ENCODE results near the gene CLDN15.

The CLDN15 gene

DNA sequence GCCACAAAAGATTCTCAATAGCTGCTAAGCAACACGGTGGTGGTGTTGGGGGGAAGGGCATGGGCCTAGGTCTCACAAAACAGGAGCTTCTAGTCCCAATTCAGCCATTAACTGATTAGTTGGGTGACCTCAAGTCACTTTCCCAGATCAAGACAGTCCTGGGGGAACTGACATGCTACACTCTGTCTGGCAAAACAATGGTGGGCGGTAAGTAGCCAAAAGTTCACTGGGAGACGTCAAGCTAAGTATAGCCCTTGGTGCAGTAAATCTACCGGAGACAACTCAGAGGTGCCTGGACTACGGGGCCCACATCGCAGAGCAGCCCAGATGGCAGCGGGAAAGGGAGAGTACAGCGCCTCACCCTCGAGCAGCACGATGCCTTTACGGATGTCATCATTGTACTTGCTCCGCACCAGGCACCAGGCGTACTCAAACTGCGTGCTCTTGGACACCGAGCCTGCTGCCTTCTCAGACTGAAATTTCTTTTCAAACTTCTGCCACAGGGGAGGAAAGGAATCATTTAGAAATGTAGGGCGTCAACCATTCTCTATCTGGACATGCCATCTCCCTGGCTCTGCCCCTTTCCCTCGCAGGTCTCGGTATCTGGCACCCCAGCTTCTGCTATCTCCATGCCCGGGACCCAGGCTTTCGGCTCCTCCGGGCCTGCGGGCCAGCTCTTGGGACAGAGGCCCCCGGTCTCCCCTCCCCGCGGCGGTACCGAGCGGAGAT lies 6.2 kb upstream of the CLDN15 start:
- no peak for DNase-seq

DNA sequence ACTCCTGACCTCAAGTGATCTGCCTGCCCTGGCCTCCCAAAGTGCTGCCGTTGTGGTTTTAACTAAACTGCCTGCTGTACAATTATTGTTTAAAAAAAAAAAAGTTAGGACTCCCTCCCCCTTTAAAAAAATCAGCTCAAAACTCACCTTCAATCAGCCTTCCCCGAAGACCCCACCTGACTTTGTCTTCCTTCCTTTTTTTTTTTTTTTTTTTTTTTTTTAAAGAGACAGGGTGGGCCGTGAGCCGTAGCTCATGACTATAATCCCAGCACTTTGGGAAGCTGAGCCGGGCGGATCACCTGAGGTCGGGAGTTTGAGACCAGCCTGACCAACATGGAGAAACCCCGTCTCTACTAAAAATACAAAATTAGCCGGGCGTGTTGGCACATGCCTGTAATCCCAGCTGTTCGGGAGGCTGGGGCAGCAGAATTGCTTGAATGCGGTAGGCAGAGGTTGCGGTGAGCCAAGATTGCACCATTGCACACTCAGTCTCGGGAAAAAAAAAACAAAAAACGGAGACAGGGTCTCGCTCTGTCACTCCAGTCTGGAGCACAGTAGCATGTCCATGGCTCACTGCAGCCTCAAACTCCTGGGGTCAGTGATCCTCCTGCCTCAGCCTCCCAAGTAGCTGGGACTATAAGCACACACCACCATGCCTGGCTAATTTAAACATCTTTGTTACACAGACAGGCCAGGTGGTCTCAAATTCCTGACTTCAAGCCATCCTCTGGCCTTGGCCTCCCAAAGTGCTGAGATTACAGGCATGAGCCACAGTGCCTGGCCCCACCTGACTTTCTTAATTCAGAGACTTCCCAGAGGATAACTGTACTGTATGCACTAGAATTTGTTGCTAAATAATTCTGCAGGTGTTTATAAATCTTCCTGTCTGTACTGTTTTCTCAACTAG lies 4.1 kb upstream of the CLDN15 start:
- DNase-seq = no peak

DNA sequence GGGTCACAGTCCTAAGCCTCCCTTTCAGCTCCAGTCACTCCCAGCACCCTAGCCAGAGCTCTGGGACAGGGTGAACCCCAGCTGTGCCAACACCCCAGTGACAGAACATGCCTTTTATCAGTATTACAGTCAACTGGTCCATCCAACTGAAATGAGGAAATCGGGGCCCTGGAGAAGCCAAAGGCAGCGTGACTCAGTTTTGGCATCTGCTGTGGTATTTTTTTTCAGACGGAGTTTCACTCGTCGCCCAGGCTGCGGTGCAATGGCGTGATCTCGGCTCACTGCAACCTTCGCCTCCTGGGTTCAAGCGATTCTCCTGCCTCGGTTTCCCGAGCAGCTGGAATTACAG lies 3.4 kb upstream of the CLDN15 start:
- no peak for DNase-seq

DNA sequence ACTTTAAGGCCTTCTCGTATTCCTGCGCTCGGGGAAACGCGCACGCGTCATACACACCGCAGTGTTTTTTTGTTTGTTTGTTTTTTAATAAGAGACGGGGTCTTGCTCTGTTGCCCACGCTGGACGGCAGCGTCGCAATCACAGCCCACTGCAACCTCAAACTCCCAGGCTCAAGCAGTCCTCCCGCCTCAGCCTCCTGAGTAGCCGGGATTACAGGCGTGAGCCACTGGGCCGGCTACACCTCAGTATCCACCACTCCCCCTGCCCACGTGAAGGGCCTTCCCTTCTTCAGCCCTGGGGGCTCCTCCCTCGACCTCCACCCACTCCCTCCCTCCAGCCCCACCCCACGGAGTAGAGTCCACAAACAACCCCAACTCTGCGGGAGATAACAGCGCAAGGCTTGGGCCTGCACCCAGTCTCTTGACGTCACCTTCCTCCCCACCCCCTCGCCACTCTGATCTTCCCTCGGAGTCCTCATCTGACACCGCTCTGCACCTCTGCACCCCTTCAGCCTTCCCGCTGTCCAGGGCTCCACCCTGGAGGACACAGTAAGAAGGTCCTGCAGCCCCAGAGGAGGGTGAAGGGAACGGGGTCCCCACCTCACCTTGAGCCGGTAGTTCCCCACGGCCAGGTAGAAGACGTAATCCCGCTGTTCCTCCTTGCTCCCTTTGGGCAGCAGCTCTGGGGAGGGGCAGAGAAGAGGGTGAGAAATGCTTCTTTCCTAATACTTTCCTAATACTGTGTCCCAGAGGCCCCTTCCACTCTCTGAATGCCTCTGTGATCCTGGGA lies 2.8 kb upstream of the CLDN15 start:
- no peak for DNase-seq

DNA sequence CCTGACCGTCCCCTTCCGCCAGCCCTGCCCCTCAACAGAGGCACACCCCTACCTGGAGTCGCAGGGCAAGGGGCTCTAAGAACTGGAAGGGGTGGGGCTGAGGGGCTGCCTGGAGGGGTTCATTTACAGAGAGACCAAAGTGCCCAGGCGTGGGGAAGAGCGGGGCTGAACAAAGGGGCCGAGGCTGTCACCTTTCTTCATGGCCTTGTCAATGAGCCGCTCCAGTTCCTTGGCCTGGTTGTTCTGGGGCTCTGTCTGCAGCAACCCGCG lies 2.3 kb upstream of the CLDN15 start:
- DNase-seq = no peak

DNA sequence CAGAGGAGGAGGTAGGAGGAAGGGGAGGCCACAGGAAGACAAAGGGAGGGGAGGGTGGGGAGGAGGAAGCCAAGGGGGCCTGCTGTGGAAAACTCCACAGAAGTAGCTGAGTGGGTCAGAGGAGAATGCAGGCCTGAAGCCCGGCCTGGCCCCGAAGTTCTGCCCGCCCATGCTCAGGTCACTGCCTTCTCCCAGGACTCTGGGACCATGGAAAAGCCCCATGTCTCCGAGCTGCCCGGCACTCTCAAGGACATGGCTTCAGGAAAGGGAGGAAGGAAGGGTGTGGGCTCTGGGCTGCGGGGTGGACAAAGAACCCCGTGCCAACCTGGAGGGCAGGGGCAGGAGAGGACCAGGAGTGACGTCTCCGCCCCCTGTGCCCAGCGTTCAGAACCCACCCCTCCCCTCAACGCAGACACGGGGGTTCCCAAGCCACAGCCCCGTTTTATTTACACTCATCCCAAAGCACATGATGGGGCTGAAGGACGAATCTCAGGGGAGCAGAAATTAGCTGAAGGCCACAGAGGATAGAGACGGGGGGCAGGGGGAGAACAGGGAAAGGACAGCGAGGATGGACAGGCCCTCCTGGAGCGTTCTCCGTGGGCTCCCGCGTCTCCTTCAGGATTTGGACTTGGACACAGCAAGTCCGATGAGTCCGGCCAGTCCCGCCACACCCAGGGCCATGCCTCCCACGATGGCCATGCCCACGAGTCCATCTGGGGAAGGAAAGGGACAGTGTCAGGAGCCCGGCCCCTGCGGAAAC lies 1.8 kb upstream of the CLDN15 start:
- no peak for DNase-seq

DNA sequence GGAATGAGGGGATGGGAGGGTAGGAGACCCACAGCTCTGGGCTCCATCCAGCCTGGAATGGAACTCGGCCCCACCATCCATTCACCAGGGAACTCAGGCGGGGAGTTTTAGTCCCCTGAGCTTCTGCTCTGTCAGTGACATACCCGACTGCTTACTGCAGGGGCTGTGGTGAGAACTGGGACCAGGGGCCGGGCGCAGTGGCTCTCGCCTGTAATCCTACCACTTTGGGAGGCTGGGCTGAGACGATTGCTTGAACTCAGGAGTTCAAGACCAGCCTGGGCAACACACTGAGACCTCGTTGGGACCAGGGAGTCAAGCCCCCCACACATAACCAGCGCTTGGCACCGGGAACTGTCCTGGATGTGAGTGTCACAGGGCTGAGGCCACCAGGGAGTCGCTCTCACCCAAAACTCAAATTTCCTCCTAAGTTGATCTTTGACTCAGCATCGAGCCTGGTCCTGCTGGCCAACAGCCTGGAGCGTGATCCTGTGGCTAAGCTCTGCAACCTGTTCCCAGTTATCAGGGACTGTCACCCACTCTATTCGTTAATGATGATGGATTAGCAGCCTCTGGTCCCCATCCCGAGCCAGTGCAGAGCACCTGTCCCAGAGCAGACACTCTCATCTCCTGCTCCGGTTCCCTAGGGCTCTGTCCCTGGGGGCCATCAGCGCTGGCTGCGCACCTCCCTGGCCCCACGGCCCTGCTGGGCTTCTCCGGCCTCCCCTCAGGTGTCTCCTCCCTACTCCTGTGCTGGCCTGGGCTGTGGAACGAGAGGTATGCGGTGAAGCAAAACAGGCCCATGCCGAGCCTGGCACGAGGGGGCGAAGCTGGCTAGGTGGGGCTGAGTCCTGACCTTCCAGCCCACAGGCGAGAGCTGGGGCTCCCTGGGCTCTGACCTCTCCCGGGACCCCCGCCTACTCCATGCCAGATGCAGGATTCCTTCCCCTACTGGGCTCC lies 902 bp upstream of the CLDN15 start:
- DNase-seq = no peak

DNA sequence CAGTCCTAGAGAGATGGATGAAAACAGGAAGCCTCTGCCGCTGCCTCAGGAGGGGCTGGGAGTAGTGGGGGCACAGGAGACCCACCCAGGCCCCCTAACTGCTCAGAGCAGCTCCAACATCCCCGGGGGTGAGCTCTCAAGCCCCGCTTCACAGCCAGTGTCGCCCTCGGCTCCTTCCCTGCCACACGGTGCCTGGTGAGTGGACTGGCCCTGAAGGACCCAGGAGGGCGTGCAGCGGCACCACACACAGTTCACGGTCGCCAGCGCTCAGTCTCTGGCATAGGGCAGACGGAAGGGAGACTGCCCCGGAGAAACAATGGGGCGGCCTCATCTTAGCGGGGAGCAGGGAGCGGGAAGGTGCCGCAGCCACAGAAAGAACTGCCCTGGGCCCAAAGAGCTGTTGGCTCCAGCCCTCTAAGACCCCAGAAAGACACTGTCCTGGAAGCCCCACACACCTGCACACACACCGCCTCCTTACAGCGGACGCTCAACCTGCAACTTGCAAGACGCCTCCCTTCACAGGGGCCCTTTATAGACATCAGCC lies 1.2 kb downstream of the CLDN15 start:
- no peak for DNase-seq

DNA sequence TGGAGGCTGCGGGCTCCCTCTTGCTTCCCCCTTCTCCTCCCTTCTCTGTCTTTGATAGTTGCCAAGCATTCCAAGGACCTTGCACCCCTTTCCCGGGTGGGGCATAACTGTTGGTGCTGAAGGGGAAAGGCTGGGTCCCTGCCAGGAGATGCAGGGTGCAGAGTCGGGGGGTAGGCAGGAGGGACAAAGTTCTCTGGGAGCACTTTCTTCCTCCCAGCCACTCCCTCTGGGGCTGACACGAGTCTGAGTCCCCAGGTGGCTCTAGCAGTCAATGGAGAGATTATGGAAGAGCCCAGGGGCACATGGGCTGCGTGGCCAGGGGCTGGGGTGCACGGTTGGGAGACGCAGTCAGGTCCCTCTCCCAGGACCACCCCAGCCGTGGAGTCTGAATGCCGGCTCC lies 2.1 kb downstream of the CLDN15 start:
- no peak for DNase-seq

DNA sequence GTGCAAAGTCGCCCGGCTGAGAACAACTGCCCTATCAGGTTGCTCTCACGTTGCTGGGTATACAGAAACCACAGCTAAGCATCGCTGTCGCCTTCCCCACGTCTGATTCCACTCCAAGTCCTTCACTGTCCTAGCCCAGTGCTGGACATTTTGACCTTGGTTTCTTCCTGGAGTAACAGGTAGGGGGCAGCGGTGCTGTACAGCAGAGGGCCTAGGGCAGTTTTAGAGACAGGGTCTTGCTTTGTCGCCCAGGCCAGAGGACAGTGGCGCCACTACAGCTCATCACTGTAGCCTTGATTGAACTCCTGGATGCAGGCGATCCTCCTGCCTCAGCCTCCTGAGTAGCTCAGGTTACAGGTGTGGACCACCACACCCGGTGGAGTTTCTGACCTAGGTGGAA lies 2.6 kb downstream of the CLDN15 start:
- no peak for DNase-seq

DNA sequence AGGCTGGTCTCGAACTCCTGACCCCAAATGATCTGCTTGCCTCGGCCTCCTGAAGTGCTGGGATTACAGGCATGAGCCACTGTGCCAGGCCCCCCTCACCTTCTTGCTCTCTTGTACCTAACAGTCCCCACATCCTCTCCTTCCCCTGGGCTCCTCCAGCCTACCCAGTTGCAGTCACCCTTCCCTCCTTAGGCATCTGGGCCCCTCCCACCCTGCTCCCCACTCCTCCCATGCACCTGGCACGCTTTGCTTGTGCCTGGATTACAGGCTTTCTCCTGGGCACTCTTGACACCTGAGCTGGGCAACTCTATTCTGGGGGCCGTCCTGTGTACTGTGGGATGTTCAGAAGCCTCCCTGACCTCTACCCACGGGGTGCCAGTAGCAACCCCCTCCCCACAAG lies 3.0 kb downstream of the CLDN15 start:
- DNase-seq = no peak

DNA sequence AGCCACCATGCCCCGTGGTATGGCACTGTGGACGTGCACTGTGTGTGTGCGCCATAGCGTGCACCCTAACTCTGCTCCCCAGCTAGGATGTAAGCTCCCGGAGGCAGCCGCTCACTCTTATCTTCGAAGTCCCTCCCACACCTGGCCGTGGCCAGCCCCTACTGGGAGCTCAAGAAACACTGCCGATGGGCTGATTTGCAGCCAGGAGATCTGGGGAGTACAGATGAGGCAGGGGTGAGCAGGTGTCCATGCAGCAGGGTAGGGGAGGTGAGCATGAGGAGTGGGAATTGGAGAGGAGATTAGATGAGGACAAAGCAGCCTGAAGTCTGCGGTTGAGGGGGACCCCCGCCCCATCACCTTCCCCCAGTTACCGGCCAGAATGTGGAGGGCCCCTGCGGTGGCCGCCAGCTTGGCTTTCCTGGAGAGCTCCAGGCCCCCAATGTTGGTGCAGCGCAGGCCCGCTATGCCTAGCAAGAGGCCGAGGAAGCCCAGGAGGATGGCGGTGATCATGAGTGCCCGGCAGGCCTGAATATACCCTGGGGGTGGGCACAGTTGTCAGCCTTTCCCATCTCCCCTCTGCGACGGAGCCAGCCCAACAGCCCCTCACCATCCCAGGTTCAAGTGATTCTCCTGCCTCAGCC lies 3.6 kb downstream of the CLDN15 start:
- no peak for DNase-seq

DNA sequence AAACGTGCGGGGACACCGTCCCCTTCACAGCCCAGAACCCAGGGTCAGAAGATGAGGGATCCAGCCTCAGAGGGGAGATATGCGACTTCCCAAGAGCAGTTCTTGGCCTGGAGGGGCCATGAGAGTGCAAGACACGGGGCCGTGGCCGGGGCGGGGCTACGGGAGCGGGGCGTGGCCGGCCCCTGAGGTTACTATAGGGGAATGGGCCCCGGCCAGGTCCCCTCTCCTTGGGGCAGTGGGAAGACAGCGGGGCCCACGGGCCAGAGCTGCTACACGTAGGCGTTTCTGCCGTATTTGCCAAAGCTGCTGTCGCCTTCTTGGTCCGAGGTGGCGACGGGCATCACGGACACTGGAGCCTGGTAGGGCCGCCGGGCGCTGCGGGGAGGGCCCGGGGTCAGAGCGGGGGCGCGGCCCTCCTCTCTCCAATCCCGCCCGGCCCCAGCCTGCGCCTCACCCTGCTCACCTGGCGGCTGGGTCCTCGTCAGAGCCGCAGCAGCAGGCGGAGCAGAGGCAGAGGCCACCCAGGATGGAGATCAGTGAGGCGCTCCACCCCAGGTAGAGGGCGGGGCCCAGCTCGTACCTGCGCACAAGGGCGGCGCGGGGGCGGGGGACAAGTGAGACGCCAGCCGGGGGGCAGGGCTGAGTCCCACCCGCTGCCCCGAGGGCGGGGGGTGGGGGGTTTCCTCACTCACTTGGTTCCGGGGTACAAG lies 5.3 kb downstream of the CLDN15 start:
- DNase-seq = no peak

DNA sequence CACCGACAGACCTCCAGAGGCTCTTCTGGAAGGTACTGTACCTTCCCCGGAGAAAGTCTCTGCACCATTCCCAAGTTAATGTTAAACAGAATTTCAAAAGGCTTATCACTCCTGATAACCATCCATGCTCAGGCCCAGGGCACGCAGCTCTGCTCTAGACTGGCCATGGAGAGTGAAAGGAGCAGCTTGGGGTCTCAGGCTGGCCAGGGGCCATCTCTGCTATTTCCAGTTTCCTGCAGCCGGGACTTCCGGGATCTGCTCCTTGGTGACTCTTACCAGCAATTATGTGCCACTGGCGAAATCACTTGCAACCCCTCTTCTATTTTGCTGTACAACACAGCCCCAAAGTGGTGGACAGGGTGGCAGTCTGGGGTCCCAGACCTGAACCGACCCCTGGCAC lies 6.0 kb downstream of the CLDN15 start:
- no peak for DNase-seq

DNA sequence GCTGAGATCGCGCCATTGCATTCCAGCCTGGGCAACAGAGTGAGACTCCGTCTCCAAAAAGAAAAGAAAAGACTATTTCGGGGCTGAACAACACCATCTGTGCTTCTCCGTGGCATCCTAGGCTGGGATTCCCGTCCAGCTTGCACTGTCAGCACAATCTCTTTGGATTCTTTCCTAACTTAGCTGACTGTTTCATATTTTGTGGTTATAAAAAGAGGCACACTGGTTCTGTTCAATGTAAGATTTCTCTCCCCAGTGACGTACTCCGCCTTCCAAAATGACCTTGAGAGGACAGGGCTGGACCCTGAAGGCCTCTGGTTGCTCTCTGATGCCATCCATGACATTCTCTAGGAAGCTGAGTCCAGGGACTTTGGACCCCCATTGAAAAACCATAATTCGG lies 10.9 kb downstream of the CLDN15 start:
- no peak for DNase-seq

DNA sequence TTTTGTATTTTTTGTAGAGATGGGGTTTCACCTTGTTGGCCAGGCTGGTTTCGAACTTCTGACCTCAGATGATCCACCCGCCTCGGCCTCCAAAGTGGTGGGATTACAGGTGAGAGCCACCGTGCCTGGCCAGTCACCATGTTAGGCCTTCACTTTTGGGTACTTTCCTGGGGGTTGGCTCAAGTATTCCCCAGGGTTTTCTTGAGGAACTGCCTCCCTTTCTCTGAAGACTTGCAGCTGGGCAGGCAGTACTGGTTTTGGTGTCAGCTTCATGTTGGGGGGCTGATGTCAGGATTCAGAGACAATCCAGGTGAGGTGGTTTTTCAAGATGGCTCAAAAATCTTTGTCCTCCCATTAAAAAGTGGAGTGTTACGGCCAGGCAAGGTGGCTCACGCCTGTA lies 12.0 kb downstream of the CLDN15 start:
- DNase-seq = no peak

DNA sequence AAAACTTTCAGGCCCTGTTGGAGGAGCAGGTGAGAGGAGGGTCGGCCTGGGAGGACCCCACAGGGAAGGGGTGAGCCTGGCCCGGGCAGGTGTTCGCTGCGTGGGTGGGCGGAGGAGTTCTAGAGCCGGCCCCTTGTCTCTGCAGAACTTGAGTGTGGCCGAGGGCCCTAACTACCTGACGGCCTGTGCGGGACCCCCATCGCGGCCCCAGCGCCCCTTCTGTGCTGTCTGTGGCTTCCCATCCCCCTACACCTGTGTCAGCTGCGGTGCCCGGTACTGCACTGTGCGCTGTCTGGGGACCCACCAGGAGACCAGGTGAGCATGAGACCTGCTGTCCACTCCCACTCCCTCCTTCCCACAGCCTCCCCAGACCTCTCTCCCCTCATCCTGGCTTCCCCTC lies 14.1 kb downstream of the CLDN15 start:
- DNase-seq = no peak

DNA sequence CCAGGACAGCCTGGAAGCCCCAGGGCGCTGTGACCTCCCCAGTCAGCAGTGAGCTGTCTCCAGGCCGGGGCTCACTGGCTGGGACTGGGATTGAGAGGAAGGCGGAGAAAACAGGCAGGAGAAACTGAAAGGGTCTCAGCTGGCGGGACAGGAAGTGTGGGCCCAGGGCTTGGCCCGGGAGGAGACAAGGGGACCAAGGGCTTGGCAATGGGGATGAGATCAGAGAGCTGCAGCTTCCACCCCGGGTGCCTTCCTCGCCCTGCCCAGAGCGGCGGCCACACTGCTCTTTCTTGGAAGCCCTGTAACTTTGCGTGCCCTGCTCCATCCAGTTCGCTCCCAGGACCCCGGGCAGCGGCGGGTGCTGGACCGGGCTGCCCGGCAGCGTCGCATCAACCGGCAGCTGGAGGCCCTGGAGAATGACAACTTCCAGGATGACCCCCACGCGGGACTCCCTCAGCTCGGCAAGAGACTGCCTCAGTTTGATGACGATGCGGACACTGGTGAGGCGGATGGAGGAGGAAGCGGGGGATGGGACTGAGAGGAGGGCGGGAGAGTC lies 15.2 kb downstream of the CLDN15 start:
- no peak for DNase-seq

DNA sequence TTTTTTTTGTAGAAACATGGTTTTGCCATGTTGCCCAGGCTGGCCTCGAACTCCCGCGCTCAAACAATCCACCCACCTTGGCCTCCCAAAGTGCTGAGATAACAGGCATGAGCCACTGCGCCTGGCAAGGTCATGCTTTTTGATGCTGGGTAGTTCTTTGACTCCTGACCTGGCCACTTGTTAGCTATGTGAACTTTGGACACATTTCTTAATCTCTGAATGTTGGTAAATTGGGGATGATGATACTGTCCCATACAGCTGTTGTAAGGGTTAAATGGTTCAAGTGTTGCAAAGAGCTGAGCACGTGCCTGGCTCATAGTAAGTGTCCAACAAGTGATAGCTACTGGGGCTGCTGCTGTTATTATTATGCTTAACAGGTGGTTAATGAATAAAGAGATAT lies 17.3 kb downstream of the CLDN15 start:
- DNase-seq = no peak
